Stimulated activated CD8-positive, alpha-beta memory T cell treated with anti-CD3 and anti-CD28 coated beads, Interleukin-7, amount 100 ng/mL, for 48 hours (primary cell): Measurements from ENCODE around the gene S100PBP.

ENCODE experiments used
- DNase-seq, 2 donors: peaks; one replicate each; pipeline ENCODE4 v3.0.0-alpha.2; 2020; ENCODE audit warnings: low read depth in 1 of 2; ENCODE audit errors: extremely low read depth in 1 of 2

Gene S100PBP

GRCh38 chr1:32817159-32817814, at the start of gene S100PBP, which contains the start of gene YARS1:
TSS of gene S100PBP (plus strand) at chr1:32817653. CDS start at chr1:32826100, 8,447 bp downstream.
TSS of gene YARS1 (minus strand) at chr1:32817358. CDS start at chr1:32817244, 114 bp downstream.
- peak; percentile 99 to 100 for DNase-seq

- DNase-seq = no peak
These were observed 49.2 kb upstream of the S100PBP start for GRCh38 chr1:32768110-32768850.

GRCh38 chr1:32769524-32770220, 47.8 kb upstream of the S100PBP start:
- no peak for DNase-seq

GRCh38 chr1:32770221-32770731, 47.2 kb upstream of the S100PBP start:
- DNase-seq = no peak

- DNase-seq = no peak
These were observed 46.5 kb upstream of the S100PBP start for GRCh38 chr1:32770741-32771548.

- DNase-seq = no peak
These were observed 45.7 kb upstream of the S100PBP start for GRCh38 chr1:32771561-32772280.

- DNase-seq = no peak
These were observed 45.0 kb upstream of the S100PBP start for GRCh38 chr1:32772281-32773017.

- DNase-seq = peak; percentile 43 to 56
These were observed 44.3 kb upstream of the S100PBP start for GRCh38 chr1:32773018-32773763.

- DNase-seq = no peak
These were observed 43.5 kb upstream of the S100PBP start for GRCh38 chr1:32773764-32774463.

- no peak for DNase-seq
These were observed 43.0 kb upstream of the S100PBP start for GRCh38 chr1:32774464-32774808.

GRCh38 chr1:32774950-32775634, 42.4 kb upstream of the S100PBP start:
- no peak for DNase-seq

- DNase-seq = no peak
These were observed 41.7 kb upstream of the S100PBP start for GRCh38 chr1:32775640-32776337.

- DNase-seq = no peak
These were observed 38.2 kb upstream of the S100PBP start for GRCh38 chr1:32779242-32779641.

GRCh38 chr1:32780005-32780404, 37.4 kb upstream of the S100PBP start:
- no peak for DNase-seq

GRCh38 chr1:32780628-32781234, 36.7 kb upstream of the S100PBP start:
- DNase-seq = no peak

GRCh38 chr1:32782086-32782485, 35.4 kb upstream of the S100PBP start:
- no peak for DNase-seq
